GM12878 (cell line): Measurements from ENCODE around the gene HMGXB3.

ENCODE experiments used
- BCL11A ChIP-seq: IDR thresholded peaks from 2 replicates; pipeline ENCODE4 v1.6.1; 2011; ENCODE audit warnings: low read depth, low read length
- BHLHE40 ChIP-seq, 2 experiments: fragments of 450-650 bp in 1 of 2; IDR thresholded peaks; 2 replicates each; pipeline ENCODE4 v1.6.1; 2011 to 2017; ENCODE audit warnings: low read depth in 2 of 2, borderline replicate concordance in 1 of 2, improper control_type of control experiment in 1 of 2, low read length in 1 of 2, mild to moderate bottlenecking in 1 of 2
- BRCA1 ChIP-seq: IDR thresholded peaks from 2 replicates; pipeline ENCODE4 v1.6.1; 2011; ENCODE audit warnings: low read depth, low read length, improper control_type of control experiment
- CTCF ChIP-seq, 3 experiments: IDR thresholded peaks in 2 of 3; conservative IDR thresholded peaks in 1 of 3; 2 replicates each; pipeline ENCODE4 v1.5.1; 2011; ENCODE audit warnings: low read depth in 3 of 3, low read length in 3 of 3, mild to moderate bottlenecking in 3 of 3, control low read depth in 2 of 3, moderate library complexity in 2 of 3, inconsistent platforms in 1 of 3, mixed read lengths in 1 of 3; ENCODE audit not compliant: control insufficient read depth in 2 of 3, insufficient read depth in 1 of 3; ENCODE audit errors: extremely low read depth in 1 of 3
- EZH2 ChIP-seq: IDR thresholded peaks from 2 replicates; pipeline ENCODE4 v1.6.1; 2012; ENCODE audit warnings: low read depth, mild to moderate bottlenecking, control low read depth, inconsistent platforms, low read length, borderline replicate concordance; ENCODE audit not compliant: control insufficient read depth
- HDGF ChIP-seq: fragments of 450-650 bp; IDR thresholded peaks from 2 replicates; pipeline ENCODE4 v1.6.1; 2016; ENCODE audit warnings: antibody characterized with exemption
- MEF2A ChIP-seq: IDR thresholded peaks from 2 replicates; pipeline ENCODE4 v1.6.1; 2011; ENCODE audit warnings: low read depth, mild to moderate bottlenecking, low read length, moderate library complexity; ENCODE audit not compliant: insufficient read depth
- MYC ChIP-seq: IDR thresholded peaks from 2 replicates; pipeline ENCODE4 v1.6.1; 2011; ENCODE audit warnings: mild to moderate bottlenecking, low read length, moderate library complexity, inconsistent platforms; ENCODE audit not compliant: insufficient read depth, insufficient replicate concordance, insufficient read length, severe bottlenecking
- NFIC ChIP-seq: IDR thresholded peaks from 2 replicates; pipeline ENCODE4 v1.6.1; 2012; ENCODE audit warnings: low read depth, mild to moderate bottlenecking, inconsistent platforms, low read length, moderate library complexity
- PAX5 ChIP-seq: IDR thresholded peaks from 2 replicates; pipeline ENCODE4 v1.6.1; 2011; ENCODE audit warnings: low read depth, low read length, borderline replicate concordance
- TARDBP ChIP-seq: IDR thresholded peaks from 2 replicates; pipeline ENCODE4 v1.6.1; 2016; ENCODE audit warnings: borderline replicate concordance

GRCh38 chr5:150007050-150007449, 6.5 kb downstream of the HMGXB3 start:
- TF ChIP-seq BCL11A, result no peak
- TF ChIP-seq MEF2A, result no peak
- no peak for TF ChIP-seq CTCF (IDR thresholded peaks at IDR 0.05 in 2 of 3, conservative IDR thresholded peaks at IDR 0.05 in 1 of 3; ENCODE audit: control insufficient read depth in 2 of 3, extremely low read depth in 1 of 3, insufficient read depth in 1 of 3, low read depth in 3 of 3, low read length in 3 of 3)
- TF ChIP-seq BRCA1, result no peak
- TF ChIP-seq NFIC, result no peak
- TF ChIP-seq MYC, result no peak
- TF ChIP-seq TARDBP, result no peak
- no peak for TF ChIP-seq PAX5
- TF ChIP-seq HDGF, result no peak
- TF ChIP-seq BHLHE40 (IDR thresholded peaks at IDR 0.05; ENCODE audit: borderline replicate concordance in 1 of 2, low read depth in 2 of 2, low read length in 1 of 2), result no peak
- no peak for TF ChIP-seq EZH2
